Testis (tissue), 2 donors: Measurements from ENCODE around the gene TRAF2.

Source experiments
- CTCF ChIP-seq, 3 experiments: fragments of 450-650 bp in 2 of 3; fragments of 200-600 bp in 1 of 3; sonication (generic) in 1 of 3; IDR thresholded peaks; one replicate each; pipeline ENCODE4 v1.5.1; 2016 to 2019; ENCODE audit warnings: antibody characterized with exemption in 3 of 3, mild to moderate bottlenecking in 2 of 3, moderate library complexity in 1 of 3
- POLR2A ChIP-seq: fragments of 450-650 bp; IDR thresholded peaks from one replicate; pipeline ENCODE4 v1.6.1; 2017; ENCODE audit warnings: antibody characterized with exemption, mild to moderate bottlenecking, moderate library complexity

GRCh38 chr9:136944519-136945332, 58.4 kb downstream of the TRAF2 start, which contains the start of the genes C8G and FBXW5:
- TF ChIP-seq CTCF (IDR thresholded peaks at IDR 0.05), result peak; percentile 100
- no peak for TF ChIP-seq POLR2A
